Mesothelial cell of epicardium (in vitro differentiated cells): ENCODE results near the gene KAZN. TPM values are rescaled to one million over a fixed set of nuclear protein-coding genes. Genes with fewer than 3 reads are reported as not detected.

Experiments
- DNase-seq, 2 experiments: peaks; one replicate each; pipeline ENCODE4 v3.0.0; 2021; ENCODE audit warnings: low spot score in 2 of 2; ENCODE audit not compliant: unreplicated experiment in 2 of 2
- H3K27ac Mint-ChIP-seq: 2 replicates; pipeline ENCODE4 v1.8.0; 2021; ENCODE audit warnings: mixed read lengths
- H3K27me3 Mint-ChIP-seq: 2 replicates; pipeline ENCODE4 v1.8.0; 2021; ENCODE audit warnings: low read depth, mixed read lengths
- H3K36me3 Mint-ChIP-seq: 2 replicates; pipeline ENCODE4 v1.8.0; 2021; ENCODE audit warnings: mixed read lengths
- H3K4me1 Mint-ChIP-seq: 2 replicates; pipeline ENCODE4 v1.8.0; 2021; ENCODE audit warnings: mixed read lengths
- H3K4me3 Mint-ChIP-seq: 2 replicates; pipeline ENCODE4 v1.8.0; 2021; ENCODE audit warnings: mild to moderate bottlenecking, moderate library complexity, mixed read lengths
- H3K9me3 Mint-ChIP-seq: 2 replicates; pipeline ENCODE4 v1.8.0; 2021; ENCODE audit warnings: mixed read lengths
- CTCF ChIP-seq: fragments of 200-600 bp; sonication (generic); IDR thresholded peaks from one replicate; pipeline ENCODE4 v1.5.0; 2021; ENCODE audit warnings: antibody characterized with exemption; ENCODE audit not compliant: unreplicated experiment
- total RNA-seq: library from RNA; stranded (reverse); gene quantifications from 3 replicates; pipeline ENCODE4 v1.2.1, GENCODE V29; 2021

The KAZN gene
- total RNA-seq, 1 donor from 2014 or later = 38.4 TPM

- no peak for TF ChIP-seq CTCF
- H3K9me3 Mint-ChIP-seq = no peaks in the 10 kb centered on the region
- no peak overlapping the region for H3K4me3 Mint-ChIP-seq
- no peaks in the 10 kb centered on the region for H3K4me1 Mint-ChIP-seq
- no peaks in the 10 kb centered on the region for H3K27me3 Mint-ChIP-seq
- no peaks in the 10 kb centered on the region for H3K36me3 Mint-ChIP-seq
- H3K27ac Mint-ChIP-seq = no peak overlapping the region
- DNase-seq = no peak
Observed at GRCh38 chr1:15075175-15075574, 476.7 kb downstream of the KAZN start.

- no peaks in the 10 kb centered on the region for H3K4me1 Mint-ChIP-seq
- no peaks in the 10 kb centered on the region for H3K27me3 Mint-ChIP-seq
- no peaks in the 10 kb centered on the region for H3K36me3 Mint-ChIP-seq
- no peak overlapping the region for H3K4me3 Mint-ChIP-seq
- H3K27ac Mint-ChIP-seq = no peak overlapping the region
- TF ChIP-seq CTCF = no peak
- DNase-seq = no peak
- no peaks in the 10 kb centered on the region for H3K9me3 Mint-ChIP-seq
Observed at GRCh38 chr1:15075817-15076216, 477.3 kb downstream of the KAZN start.

GRCh38 chr1:15076807-15077206 is 478.3 kb downstream of the KAZN start:
- no peaks in the 10 kb centered on the region for H3K27me3 Mint-ChIP-seq
- no peak overlapping the region for H3K27ac Mint-ChIP-seq
- H3K9me3 Mint-ChIP-seq = no peaks in the 10 kb centered on the region
- no peak for TF ChIP-seq CTCF
- no peak overlapping the region for H3K4me3 Mint-ChIP-seq
- H3K4me1 Mint-ChIP-seq = no peaks in the 10 kb centered on the region
- no peak for DNase-seq
- no peaks in the 10 kb centered on the region for H3K36me3 Mint-ChIP-seq

GRCh38 chr1:15077384-15077783 is 478.9 kb downstream of the KAZN start:
- Mint-ChIP-seq H3K36me3 (no peaks in the 10 kb centered on the region), H3K4me3 (no peak overlapping the region), H3K27ac (no peak overlapping the region), H3K27me3 (no peaks in the 10 kb centered on the region), H3K4me1 (no peaks in the 10 kb centered on the region), H3K9me3 (no peaks in the 10 kb centered on the region)
- no peak for TF ChIP-seq CTCF
- DNase-seq = no peak

- H3K4me1 Mint-ChIP-seq = peaks cover 17% of the 10 kb centered on the region
- TF ChIP-seq CTCF = no peak
- H3K36me3 Mint-ChIP-seq = no peaks in the 10 kb centered on the region
- no peaks in the 10 kb centered on the region for H3K9me3 Mint-ChIP-seq
- no peak overlapping the region for H3K27ac Mint-ChIP-seq
- no peak overlapping the region for H3K4me3 Mint-ChIP-seq
- H3K27me3 Mint-ChIP-seq = no peaks in the 10 kb centered on the region
- DNase-seq = no peak
Observed at GRCh38 chr1:15080328-15081007, 482.0 kb downstream of the KAZN start.

GRCh38 chr1:15081102-15081501 is 482.6 kb downstream of the KAZN start:
- no peak for TF ChIP-seq CTCF
- Mint-ChIP-seq H3K27me3 (no peaks in the 10 kb centered on the region), H3K4me3 (no peak overlapping the region), H3K36me3 (no peaks in the 10 kb centered on the region), H3K9me3 (no peaks in the 10 kb centered on the region), H3K4me1 (peaks cover 17% of the 10 kb centered on the region), H3K27ac (peak overlapping the region; percentile 47)
- DNase-seq = no peak
